Osteocyte (in vitro differentiated cells): Measurements from ENCODE around the gene ADAMTS12. TPM values are rescaled to one million over a fixed set of nuclear protein-coding genes. Genes with fewer than 3 reads are reported as not detected.
A peak's percentile ranks its signal among the peaks of the same experiment; 100 is the strongest.

Experiments
- DNase-seq: peaks from one replicate; pipeline ENCODE4 v3.0.0; 2021; ENCODE audit warnings: mixed read lengths; ENCODE audit not compliant: unreplicated experiment; ENCODE audit errors: extremely low spot score
- H3K27ac Mint-ChIP-seq: one replicate; pipeline ENCODE4 v1.8.0; 2021; ENCODE audit warnings: mild to moderate bottlenecking, mixed read lengths; ENCODE audit not compliant: unreplicated experiment
- H3K27me3 Mint-ChIP-seq: one replicate; pipeline ENCODE4 v1.8.0; 2021; ENCODE audit warnings: mixed read lengths; ENCODE audit not compliant: unreplicated experiment
- H3K36me3 Mint-ChIP-seq: one replicate; pipeline ENCODE4 v1.8.0; 2021; ENCODE audit warnings: mixed read lengths; ENCODE audit not compliant: unreplicated experiment
- H3K4me1 Mint-ChIP-seq: one replicate; pipeline ENCODE4 v1.8.0; 2021; ENCODE audit warnings: mixed read lengths; ENCODE audit not compliant: unreplicated experiment
- H3K4me3 Mint-ChIP-seq: one replicate; pipeline ENCODE4 v1.8.0; 2021; ENCODE audit warnings: mild to moderate bottlenecking, moderate library complexity, mixed read lengths; ENCODE audit not compliant: unreplicated experiment
- H3K9me3 Mint-ChIP-seq: one replicate; pipeline ENCODE4 v1.8.0; 2021; ENCODE audit warnings: mixed read lengths; ENCODE audit not compliant: unreplicated experiment
- CTCF ChIP-seq: fragments of 200-600 bp; sonication (generic); IDR thresholded peaks from 2 replicates; pipeline ENCODE4 v1.5.0; 2021; ENCODE audit warnings: antibody characterized with exemption, mild to moderate bottlenecking, moderate library complexity
- total RNA-seq: library from RNA; stranded (reverse); gene quantifications from 2 replicates; pipeline ENCODE4 v1.2.1, GENCODE V29; 2021

ADAMTS12 gene
- total RNA-seq, 1 donor from 2014 or later = 13.9 TPM

GRCh38 chr5:33810491-33811120 is 81.2 kb downstream of the ADAMTS12 start:
- H3K9me3 Mint-ChIP-seq = no peaks in the 10 kb centered on the region
- no peak for TF ChIP-seq CTCF
- peaks cover 39% of the 10 kb centered on the region for H3K4me1 Mint-ChIP-seq
- H3K36me3 Mint-ChIP-seq = no peaks in the 10 kb centered on the region
- no peak overlapping the region for H3K27ac Mint-ChIP-seq
- no peak overlapping the region for H3K4me3 Mint-ChIP-seq
- DNase-seq = peak; percentile 23
- no peaks in the 10 kb centered on the region for H3K27me3 Mint-ChIP-seq

GRCh38 chr5:33809936-33810335 is 81.9 kb downstream of the ADAMTS12 start:
- no peak for TF ChIP-seq CTCF
- Mint-ChIP-seq H3K27me3 (no peaks in the 10 kb centered on the region), H3K4me3 (no peak overlapping the region), H3K4me1 (peaks cover 39% of the 10 kb centered on the region), H3K27ac (no peak overlapping the region), H3K9me3 (no peaks in the 10 kb centered on the region), H3K36me3 (no peaks in the 10 kb centered on the region)
- no peak for DNase-seq

GRCh38 chr5:33808699-33809098 is 83.1 kb downstream of the ADAMTS12 start:
- Mint-ChIP-seq H3K9me3 (no peaks in the 10 kb centered on the region), H3K4me1 (peaks cover 39% of the 10 kb centered on the region), H3K27ac (peak overlapping the region; percentile 21), H3K4me3 (no peak overlapping the region), H3K36me3 (no peaks in the 10 kb centered on the region), H3K27me3 (no peaks in the 10 kb centered on the region)
- no peak for TF ChIP-seq CTCF
- DNase-seq = no peak

- Mint-ChIP-seq H3K27ac (peak overlapping the region; percentile 25), H3K9me3 (no peaks in the 10 kb centered on the region), H3K4me1 (peaks cover 39% of the 10 kb centered on the region), H3K36me3 (no peaks in the 10 kb centered on the region), H3K27me3 (no peaks in the 10 kb centered on the region), H3K4me3 (no peak overlapping the region)
- TF ChIP-seq CTCF = no peak
- peak; percentile 15 for DNase-seq
These were observed 84.0 kb downstream of the ADAMTS12 start for GRCh38 chr5:33807771-33808170.

- Mint-ChIP-seq H3K27ac (peak overlapping the region; percentile 38), H3K36me3 (no peaks in the 10 kb centered on the region), H3K4me3 (no peak overlapping the region), H3K27me3 (no peaks in the 10 kb centered on the region), H3K4me1 (peaks cover 39% of the 10 kb centered on the region), H3K9me3 (no peaks in the 10 kb centered on the region)
- no peak for TF ChIP-seq CTCF
- DNase-seq = peak; percentile 66
These were observed 84.9 kb downstream of the ADAMTS12 start for GRCh38 chr5:33806738-33807442.
